Stimulated activated CD4-positive, alpha-beta T cell treated with anti-CD3 and anti-CD28 coated beads, Interleukin-15, amount 100 ng/mL, for 48 hours (primary cell): ENCODE data around the gene PDGFC.
"Not testable (repeated sequence)": the region's sequence is repeated elsewhere in the genome, so short reads cannot be mapped to it uniquely, and the experiment has no call there.

ENCODE experiments used
- DNase-seq, 2 donors: peaks; one replicate each; pipeline ENCODE4 v3.0.0-alpha.2; 2020; ENCODE audit warnings: low read depth in 2 of 2

PDGFC gene

GRCh38 chr4:156901871-156902270, 69.7 kb downstream of the PDGFC start:
- DNase-seq = no peak

- no peak for DNase-seq
These were observed 73.1 kb downstream of the PDGFC start for GRCh38 chr4:156898373-156899117.

GRCh38 chr4:156896527-156896926, 75.1 kb downstream of the PDGFC start:
- DNase-seq = no peak

GRCh38 chr4:156894234-156894633, 77.4 kb downstream of the PDGFC start:
- DNase-seq = no peak

GRCh38 chr4:156892805-156893204, 78.8 kb downstream of the PDGFC start:
- no peak for DNase-seq

- DNase-seq = no peak
These were observed 81.7 kb downstream of the PDGFC start for GRCh38 chr4:156889616-156890594.

- no peak for DNase-seq
These were observed 82.8 kb downstream of the PDGFC start for GRCh38 chr4:156888762-156889161.

GRCh38 chr4:156886481-156886880, 85.1 kb downstream of the PDGFC start:
- no peak for DNase-seq

- DNase-seq = no peak
These were observed 86.2 kb downstream of the PDGFC start for GRCh38 chr4:156885374-156885773.

GRCh38 chr4:156884183-156884582, 87.4 kb downstream of the PDGFC start:
- DNase-seq = no peak

- no peak for DNase-seq
These were observed 95.9 kb downstream of the PDGFC start for GRCh38 chr4:156875704-156876103.

- no peak for DNase-seq
These were observed 96.5 kb downstream of the PDGFC start for GRCh38 chr4:156875055-156875454.

GRCh38 chr4:156873799-156874198, 97.8 kb downstream of the PDGFC start:
- DNase-seq = no peak

- DNase-seq = no peak
These were observed 100.7 kb downstream of the PDGFC start for GRCh38 chr4:156870861-156871260.

GRCh38 chr4:156870131-156870530, 101.5 kb downstream of the PDGFC start:
- no peak for DNase-seq

GRCh38 chr4:156866088-156866487, 105.5 kb downstream of the PDGFC start:
- DNase-seq = not testable (repeated sequence)

GRCh38 chr4:156865451-156865850, 106.1 kb downstream of the PDGFC start:
- DNase-seq = no peak

- no peak for DNase-seq
These were observed 113.5 kb downstream of the PDGFC start for GRCh38 chr4:156858071-156858470.

GRCh38 chr4:156838761-156839160, 132.8 kb downstream of the PDGFC start:
- no peak for DNase-seq

GRCh38 chr4:156837625-156838345, 133.8 kb downstream of the PDGFC start:
- DNase-seq = no peak

GRCh38 chr4:156832886-156833285, 138.7 kb downstream of the PDGFC start:
- DNase-seq = no peak

- no peak for DNase-seq
These were observed 141.2 kb downstream of the PDGFC start for GRCh38 chr4:156830351-156830750.
